RWPE1 (cell line): Measurements from ENCODE around the gene LTF.
"Not testable (repeated sequence)": the region's sequence is repeated elsewhere in the genome, so short reads cannot be mapped to it uniquely, and the experiment has no call there.

Source experiments
- CTCF ChIA-PET: fragments of 350-600 bp; sonication (Branson Sonifier 250); formaldehyde crosslinking; extraction: SDS; loops from one replicate; lab custom pipeline; 2021; lab: Yijun Ruan, JAX
- POLR2A ChIA-PET: fragments of 400-600 bp; formaldehyde crosslinking; extraction: SDS; loops from one replicate; lab custom pipeline; 2020; ENCODE audit warnings: antibody characterized with exemption; ENCODE audit not compliant: low non-redundant PET; lab: Yijun Ruan, JAX
- DNase-seq: peaks from one replicate; pipeline ENCODE4 v3.0.0; 2012; ENCODE audit warnings: low spot score
- H3K27ac ChIP-seq: fragments of 450-650 bp; 2 replicates; pipeline ENCODE4 v1.5.1; 2017
- CTCF ChIP-seq: fragments of 450-650 bp; conservative IDR thresholded peaks from 2 replicates; pipeline ENCODE4 v1.5.1; 2017; ENCODE audit warnings: low read depth, mild to moderate bottlenecking

Gene LTF

GRCh38 chr3:46409739-46410489 lies 54.8 kb downstream of the LTF start:
- ChIA-PET POLR2A (no interaction called here), CTCF (no interaction called here)
- no peak overlapping the region for H3K27ac ChIP-seq
- TF ChIP-seq CTCF, result no peak
- DNase-seq, result no peak

GRCh38 chr3:46408853-46409252 lies 55.9 kb downstream of the LTF start:
- ChIA-PET CTCF (no interaction called here), POLR2A (no interaction called here)
- no peak overlapping the region for H3K27ac ChIP-seq
- no peak for DNase-seq
- TF ChIP-seq CTCF, result no peak

GRCh38 chr3:46407970-46408369 lies 56.7 kb downstream of the LTF start:
- no peak for DNase-seq
- POLR2A ChIA-PET, result no interaction called here
- H3K27ac ChIP-seq, result no peak overlapping the region
- TF ChIP-seq CTCF, result no peak
- CTCF ChIA-PET, result no interaction called here

DNA sequence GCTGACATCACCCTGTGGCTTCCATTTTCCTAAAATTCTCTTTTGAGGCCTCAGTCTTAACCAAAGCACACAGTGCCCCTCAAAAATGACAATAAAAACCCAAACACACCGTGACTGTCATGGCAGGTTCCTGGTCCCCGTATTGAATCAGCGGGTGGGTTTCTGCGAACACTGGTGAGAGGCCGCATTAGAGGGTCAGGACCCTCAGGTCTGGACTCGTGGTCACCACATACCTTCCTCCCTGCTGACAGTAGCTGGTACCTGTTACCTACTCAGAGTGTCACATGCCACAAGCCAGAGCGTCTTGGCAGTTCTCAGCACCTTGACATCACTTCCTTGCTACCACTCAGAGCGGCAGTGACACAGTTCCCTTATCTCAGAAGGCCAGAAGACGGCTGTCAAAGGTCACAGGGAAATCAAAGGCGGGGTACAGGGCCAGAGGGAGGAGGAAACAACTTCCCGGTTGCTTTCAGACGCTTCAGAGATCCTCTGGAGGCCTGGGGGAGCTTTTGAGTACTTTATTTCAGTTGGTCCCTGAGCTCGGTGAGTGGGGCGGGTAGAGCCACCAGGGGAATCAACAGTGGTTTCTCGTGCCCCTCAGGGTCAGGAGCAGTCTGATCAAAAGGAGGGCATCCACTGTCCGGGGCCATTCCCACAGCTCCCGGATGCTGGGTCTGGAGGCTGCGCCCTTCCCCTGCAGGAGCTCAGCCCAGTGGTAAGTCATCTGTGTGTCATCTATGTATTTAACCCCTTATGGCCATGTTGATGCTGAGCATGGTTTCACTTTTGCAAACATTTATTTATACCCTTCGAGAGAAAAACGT lies 57.7 kb downstream of the LTF start, which contains the start of the genes CCR5AS and CCRL2:
Gene CCR5AS (minus strand): TSS at position 279 of the 824 bp plus-strand sequence.
Gene CCRL2 (plus strand): TSS at position 472 of the 824 bp plus-strand sequence. CDS start 821 bp downstream, outside the sequence.
- TF ChIP-seq CTCF, result no peak
- H3K27ac ChIP-seq, result no peak within 1 kb of the TSS
- DNase-seq, result peak; percentile 34
- ChIA-PET CTCF (no interaction called here), POLR2A (no interaction called here)

DNA sequence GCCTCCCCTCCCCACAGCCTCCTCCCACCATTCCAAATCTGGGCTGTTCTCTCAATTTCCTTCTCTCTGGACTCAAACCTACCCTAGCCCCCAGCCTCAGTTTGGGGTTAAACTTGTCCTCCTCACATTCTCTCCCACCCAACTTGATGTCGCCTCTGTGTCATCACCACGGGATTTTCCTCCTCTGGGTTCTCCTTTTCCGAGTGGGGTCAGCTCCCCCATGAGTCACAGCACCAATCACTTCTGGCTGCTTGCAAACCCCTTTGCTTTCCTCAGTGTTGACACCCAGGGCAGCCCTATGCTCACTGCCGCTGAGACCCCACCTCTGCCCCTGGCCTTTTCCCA lies 58.3 kb downstream of the LTF start:
- CTCF ChIA-PET, result no interaction called here
- POLR2A ChIA-PET, result no interaction called here
- no peak for TF ChIP-seq CTCF
- no peak overlapping the region for H3K27ac ChIP-seq
- DNase-seq, result no peak

GRCh38 chr3:46405301-46406019 lies 59.2 kb downstream of the LTF start:
- DNase-seq, result no peak

GRCh38 chr3:46402902-46403301 lies 61.8 kb downstream of the LTF start:
- DNase-seq, H3K27ac ChIP-seq, POLR2A ChIA-PET: not testable (repeated sequence)
- CTCF ChIA-PET, result interaction anchor here (0.7 kb wide), 1 partner anchor 15 kb away, joined by 4 read pairs; no protein-coding TSS in a partner anchor

More at GRCh38 chr3:46405301-46406019, 59.2 kb downstream of the LTF start:
- H3K27ac ChIP-seq, result no peak overlapping the region
- no peak for TF ChIP-seq CTCF
- POLR2A ChIA-PET, result no interaction called here
- CTCF ChIA-PET, result interaction anchor here (0.6 kb wide), 1 partner anchor 204 kb away, joined by 4 read pairs; no protein-coding TSS in a partner anchor
